Thoracic aorta (tissue), 2 donors: ENCODE data around the gene STXBP6. TPM values are rescaled to one million over a fixed set of nuclear protein-coding genes. Genes with fewer than 3 reads are reported as not detected.
"Not testable (repeated sequence)": the region's sequence is repeated elsewhere in the genome, so short reads cannot be mapped to it uniquely, and the experiment has no call there.

Source experiments
- ATAC-seq: fragments of 150-250 bp; one replicate; pipeline ENCODE4 v1.8.0; 2017; ENCODE audit warnings: low read depth; ENCODE audit not compliant: insufficient number of reproducible peaks, low FRiP score
- DNase-seq: peaks from one replicate; pipeline ENCODE4 v3.0.0-alpha.2; 2020; ENCODE audit warnings: low spot score
- H3K27ac ChIP-seq, 2 donors: fragments of 200-600 bp; sonication (generic); 1 replicate in 1 of 2; 2 replicates in 1 of 2; pipeline ENCODE4 v1.5.1; 2016; ENCODE audit warnings: mild to moderate bottlenecking in 2 of 2, moderate library complexity in 2 of 2
- H3K27me3 ChIP-seq: fragments of 200-600 bp; sonication (generic); replicated peaks from 2 replicates; pipeline ENCODE4 v1.6.0; 2016; ENCODE audit warnings: mild to moderate bottlenecking; ENCODE audit not compliant: insufficient read depth
- H3K36me3 ChIP-seq: fragments of 200-600 bp; sonication (generic); one replicate; pipeline ENCODE4 v1.5.1; 2016
- H3K4me1 ChIP-seq, 2 donors: fragments of 200-600 bp; sonication (generic); 1 replicate in 1 of 2; 2 replicates in 1 of 2; pipeline versions ENCODE4 v1.5.1 to v1.6.0; 2016; ENCODE audit warnings: low read depth in 2 of 2, mild to moderate bottlenecking in 1 of 2; ENCODE audit not compliant: control insufficient read depth in 1 of 2
- H3K4me3 ChIP-seq: fragments of 200-600 bp; sonication (generic); 2 replicates; pipeline ENCODE4 v1.5.1; 2016; ENCODE audit warnings: mild to moderate bottlenecking
- H3K9me3 ChIP-seq: fragments of 200-600 bp; sonication (generic); 2 replicates; pipeline ENCODE4 v1.5.1; 2016
- CTCF ChIP-seq: fragments of 200-600 bp; sonication (generic); IDR thresholded peaks from one replicate; pipeline ENCODE4 v1.5.1; 2019; ENCODE audit warnings: antibody characterized with exemption
- total RNA-seq, 2 donors: library from RNA; depleted of rRNA; stranded (reverse); fragments of >200 nt; gene quantifications; one replicate each; pipeline versions ENCODE4 v1.1.0 to v1.2.3, GENCODE V29; 2016

The STXBP6 gene
- total RNA-seq, 2 donors from 2014 or later = 3.1 to 4.4 TPM

GRCh38 chr14:24940213-24940783 lies 109.6 kb downstream of the STXBP6 start:
- no peak for TF ChIP-seq CTCF
- no peaks in the 10 kb centered on the region for H3K36me3 ChIP-seq
- no peak overlapping the region for H3K4me3 ChIP-seq
- no peak for DNase-seq
- no peaks in the 10 kb centered on the region for H3K27me3 ChIP-seq
- no peaks in the 10 kb centered on the region for H3K9me3 ChIP-seq
- H3K27ac ChIP-seq = no peak overlapping the region
- H3K4me1 ChIP-seq = no peaks in the 10 kb centered on the region
- ATAC-seq = no peak

DNA sequence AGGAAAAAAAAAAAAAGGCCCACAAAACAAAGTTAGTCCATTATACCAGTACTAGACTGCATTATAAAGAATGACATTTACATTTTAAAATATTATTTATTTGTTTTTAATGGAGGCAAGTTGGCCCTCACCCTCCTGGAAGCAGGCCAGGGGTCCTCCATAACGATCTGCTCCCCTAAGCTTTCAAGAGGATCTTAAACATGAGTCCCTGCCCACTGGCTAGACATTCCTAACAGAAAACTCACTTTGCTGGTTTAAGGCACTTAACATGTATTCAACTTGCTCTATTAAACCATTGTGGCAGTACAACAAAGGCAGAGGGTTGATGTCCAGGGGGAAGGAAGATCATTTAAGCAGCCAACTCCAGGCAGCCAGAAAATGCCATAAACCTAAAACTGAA lies 111.4 kb downstream of the STXBP6 start:
- no peak overlapping the region for H3K4me3 ChIP-seq
- no peaks in the 10 kb centered on the region for H3K27me3 ChIP-seq
- ATAC-seq = no peak
- no peak overlapping the region for H3K27ac ChIP-seq
- H3K9me3 ChIP-seq = no peaks in the 10 kb centered on the region
- H3K4me1 ChIP-seq = no peaks in the 10 kb centered on the region
- no peak for TF ChIP-seq CTCF
- DNase-seq = no peak
- no peaks in the 10 kb centered on the region for H3K36me3 ChIP-seq

DNA sequence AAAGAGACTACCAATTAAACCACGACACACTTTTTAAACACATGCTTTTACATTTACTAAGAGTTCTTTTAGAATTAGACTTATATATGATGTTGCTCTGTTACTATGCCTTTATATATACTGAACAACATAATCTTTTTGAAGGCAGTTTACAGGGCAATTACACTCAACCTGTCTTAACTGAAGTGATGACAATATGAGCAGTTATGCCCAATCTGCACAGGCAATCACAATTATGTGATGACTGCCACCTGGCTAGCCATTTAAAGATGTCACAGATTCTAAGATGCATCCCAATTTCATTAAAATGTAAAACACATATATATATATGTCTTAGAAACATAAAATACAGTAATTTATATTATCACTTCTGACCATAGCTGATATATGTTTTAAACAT lies 112.6 kb downstream of the STXBP6 start:
- Histone ChIP-seq H3K4me3 (no peak overlapping the region), H3K9me3 (no peaks in the 10 kb centered on the region), H3K36me3 (no peaks in the 10 kb centered on the region), H3K27me3 (no peaks in the 10 kb centered on the region), H3K4me1 (no peaks in the 10 kb centered on the region), H3K27ac (no peak overlapping the region)
- DNase-seq (no peak), ATAC-seq (no peak)
- no peak for TF ChIP-seq CTCF

GRCh38 chr14:24936773-24937172 lies 113.2 kb downstream of the STXBP6 start:
- not testable (repeated sequence) for H3K36me3 ChIP-seq, DNase-seq, H3K27ac ChIP-seq, H3K4me3 ChIP-seq, H3K9me3 ChIP-seq, ATAC-seq, H3K4me1 ChIP-seq, H3K27me3 ChIP-seq

- Histone ChIP-seq H3K27me3 (no peaks in the 10 kb centered on the region), H3K36me3 (no peaks in the 10 kb centered on the region), H3K4me1 (no peaks in the 10 kb centered on the region), H3K4me3 (no peak overlapping the region), H3K9me3 (no peaks in the 10 kb centered on the region), H3K27ac (no peak overlapping the region)
- no peak for TF ChIP-seq CTCF
- ATAC-seq (no peak), DNase-seq (no peak)
Observed at GRCh38 chr14:24935796-24936195, 114.2 kb downstream of the STXBP6 start.

- Histone ChIP-seq H3K36me3 (no peaks in the 10 kb centered on the region), H3K4me1 (no peaks in the 10 kb centered on the region), H3K27ac (no peak overlapping the region), H3K9me3 (no peaks in the 10 kb centered on the region), H3K27me3 (no peaks in the 10 kb centered on the region), H3K4me3 (no peak overlapping the region)
- no peak for TF ChIP-seq CTCF
- no peak for ATAC-seq
- DNase-seq = no peak
Observed at GRCh38 chr14:24928386-24928900, 121.5 kb downstream of the STXBP6 start.
